Uterus (tissue), 4 donors: ENCODE results near the gene LFNG. TPM values are rescaled to one million over a fixed set of nuclear protein-coding genes. Genes with fewer than 3 reads are reported as not detected.

Experiments used
- DNase-seq, 2 donors: peaks; one replicate each; pipeline ENCODE4 v3.0.0-alpha.2; 2019 to 2020
- H3K27ac ChIP-seq, 2 donors: fragments of 200-600 bp; sonication (generic); 1 replicate in 1 of 2; 2 replicates in 1 of 2; pipeline ENCODE4 v1.5.1; 2016 to 2018
- H3K27me3 ChIP-seq, 2 donors: fragments of 200-600 bp; sonication (generic); one replicate each; pipeline ENCODE4 v1.5.1; 2018 to 2019; ENCODE audit warnings: control low read depth in 1 of 2
- H3K36me3 ChIP-seq, 2 donors: fragments of 200-600 bp; sonication (generic); one replicate each; pipeline ENCODE4 v1.5.1; 2019; ENCODE audit warnings: control low read depth in 1 of 2
- H3K4me1 ChIP-seq, 2 donors: fragments of 200-600 bp; sonication (generic); one replicate each; pipeline ENCODE4 v1.5.1; 2018 to 2019; ENCODE audit warnings: control low read depth in 1 of 2
- H3K4me3 ChIP-seq, 2 donors: fragments of 200-600 bp; sonication (generic); 1 replicate in 1 of 2; 2 replicates in 1 of 2; pipeline ENCODE4 v1.5.1; 2018 to 2019; ENCODE audit warnings: mild to moderate bottlenecking in 1 of 2
- H3K9me3 ChIP-seq, 2 donors: fragments of 200-600 bp; sonication (generic); one replicate each; pipeline ENCODE4 v1.5.1; 2019; ENCODE audit warnings: control low read depth in 1 of 2
- CTCF ChIP-seq, 4 experiments: fragments of 200-600 bp in 2 of 4; fragments of 450-650 bp in 2 of 4; sonication (generic) in 2 of 4; IDR thresholded peaks; one replicate each; pipeline ENCODE4 v1.5.1; 2016 to 2019; ENCODE audit warnings: antibody characterized with exemption in 4 of 4, mild to moderate bottlenecking in 2 of 4, moderate library complexity in 1 of 4
- POLR2A ChIP-seq, 2 donors: fragments of 450-650 bp; IDR thresholded peaks; one replicate each; pipeline ENCODE4 v1.6.1; 2016; ENCODE audit warnings: antibody characterized with exemption in 2 of 2, mild to moderate bottlenecking in 1 of 2, moderate library complexity in 1 of 2
- intact Hi-C: fragments of 100-400 bp; cut with DNase I; formaldehyde crosslinking; loops from one replicate; pipeline ENCODE4 v1.15.1; 2023; ENCODE audit warnings: low total_unique reads
- total RNA-seq, 4 donors: library from RNA; depleted of rRNA in 3 of 4; stranded (reverse); fragments of >200 nt in 3 of 4; gene quantifications; one replicate each; pipeline versions ENCODE4 v1.1.0 to v1.2.4, GENCODE V29; 2014 to 2023
- donor health status: DM: yes; HTN: yes; CAD: no.

LFNG gene
- total RNA-seq, 4 donors from 2014 or later = 2.3 to 30.5 (median 26.5) TPM; not detected in 1

DNA sequence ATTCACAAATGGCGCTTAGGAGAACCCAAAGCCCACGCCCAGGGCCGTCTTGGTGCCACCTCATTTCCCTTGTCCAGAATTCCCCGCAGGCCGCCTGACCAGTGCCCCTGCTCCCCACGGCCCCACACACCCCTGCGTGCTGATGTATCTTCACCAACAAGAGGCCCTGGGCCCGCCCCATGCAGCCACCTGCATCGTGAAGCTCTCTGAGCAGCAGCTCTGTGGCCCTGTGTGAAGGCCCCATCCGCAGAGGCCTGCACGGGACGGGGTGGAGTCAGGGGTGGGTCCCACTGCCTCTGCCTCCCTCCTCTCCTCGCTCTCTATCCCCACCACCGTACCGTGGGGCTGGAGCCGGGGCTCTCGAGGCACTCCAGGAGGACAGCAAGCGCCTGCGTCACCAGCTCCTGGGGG lies 21.1 kb downstream of the LFNG start:
- Histone ChIP-seq H3K9me3 (no peaks in the 10 kb centered on the region), H3K27me3 (no peaks in the 10 kb centered on the region), H3K4me1 (no peaks in the 10 kb centered on the region), H3K27ac (no peak overlapping the region), H3K36me3 (no peaks in the 10 kb centered on the region), H3K4me3 (no peak overlapping the region)
- intact Hi-C loops = no loop called here
- no peak for DNase-seq
- TF ChIP-seq POLR2A (IDR thresholded peaks at IDR 0.05) (no peak), CTCF (IDR thresholded peaks at IDR 0.05) (no peak)

DNA sequence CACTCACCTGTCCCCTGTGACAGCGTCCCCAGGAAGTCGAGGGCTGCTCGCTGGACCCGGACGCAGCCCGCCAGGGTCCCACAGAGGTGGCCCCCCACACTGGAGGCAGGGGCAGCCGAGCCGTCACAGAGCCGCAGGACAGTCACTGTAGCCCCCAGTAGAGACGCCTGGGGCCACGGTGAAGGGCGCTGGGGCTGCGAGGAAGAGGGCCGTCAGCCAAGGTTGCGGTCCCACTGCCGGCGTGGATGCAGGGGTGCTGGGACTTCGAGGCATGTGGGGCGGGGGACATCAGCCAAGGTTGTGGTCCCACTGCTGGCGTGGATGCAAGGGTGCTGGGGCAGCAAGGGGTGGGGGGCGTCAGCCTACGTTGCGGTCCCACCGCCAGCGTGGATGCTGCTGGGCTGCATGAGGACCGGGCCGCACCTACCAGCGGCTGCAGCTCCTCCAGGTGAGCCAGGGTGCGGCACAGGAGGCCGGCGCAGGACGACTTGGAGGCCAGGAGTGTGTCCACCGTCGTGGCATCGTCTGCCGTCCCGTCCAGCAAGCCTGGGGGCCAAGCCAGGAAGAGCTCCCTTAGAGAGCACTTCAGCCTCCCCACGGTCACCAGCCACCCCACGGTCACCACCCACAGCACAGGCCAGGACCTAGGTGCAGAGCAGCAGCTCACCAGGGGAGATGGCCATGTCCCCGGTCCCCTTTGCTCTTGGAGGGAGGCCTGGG lies 21.9 kb downstream of the LFNG start:
- no peaks in the 10 kb centered on the region for H3K36me3 ChIP-seq
- H3K27ac ChIP-seq = no peak overlapping the region
- no peaks in the 10 kb centered on the region for H3K4me1 ChIP-seq
- no peak for DNase-seq
- intact Hi-C loops = no loop called here
- no peaks in the 10 kb centered on the region for H3K27me3 ChIP-seq
- H3K4me3 ChIP-seq = no peak overlapping the region
- H3K9me3 ChIP-seq = no peaks in the 10 kb centered on the region
- TF ChIP-seq POLR2A (IDR thresholded peaks at IDR 0.05) = no peak

- Histone ChIP-seq H3K4me1 (no peaks in the 10 kb centered on the region), H3K36me3 (no peaks in the 10 kb centered on the region), H3K27ac (no peak overlapping the region), H3K9me3 (no peaks in the 10 kb centered on the region), H3K27me3 (no peaks in the 10 kb centered on the region), H3K4me3 (no peak overlapping the region)
- no peak for TF ChIP-seq POLR2A (IDR thresholded peaks at IDR 0.05)
- no peak for TF ChIP-seq CTCF (IDR thresholded peaks at IDR 0.05)
- DNase-seq = no peak
- intact Hi-C loops = no loop called here
Observed at GRCh38 chr7:2542011-2542915, 22.7 kb downstream of the LFNG start.

GRCh38 chr7:2542916-2543871 lies 23.6 kb downstream of the LFNG start:
- no peaks in the 10 kb centered on the region for H3K36me3 ChIP-seq
- no peak for DNase-seq
- intact Hi-C loops = no loop called here
- TF ChIP-seq CTCF (IDR thresholded peaks at IDR 0.05) (no peak), POLR2A (IDR thresholded peaks at IDR 0.05) (no peak)
- no peaks in the 10 kb centered on the region for H3K4me1 ChIP-seq
- no peak overlapping the region for H3K27ac ChIP-seq
- H3K4me3 ChIP-seq = no peak overlapping the region
- no peaks in the 10 kb centered on the region for H3K27me3 ChIP-seq
- no peaks in the 10 kb centered on the region for H3K9me3 ChIP-seq

DNA sequence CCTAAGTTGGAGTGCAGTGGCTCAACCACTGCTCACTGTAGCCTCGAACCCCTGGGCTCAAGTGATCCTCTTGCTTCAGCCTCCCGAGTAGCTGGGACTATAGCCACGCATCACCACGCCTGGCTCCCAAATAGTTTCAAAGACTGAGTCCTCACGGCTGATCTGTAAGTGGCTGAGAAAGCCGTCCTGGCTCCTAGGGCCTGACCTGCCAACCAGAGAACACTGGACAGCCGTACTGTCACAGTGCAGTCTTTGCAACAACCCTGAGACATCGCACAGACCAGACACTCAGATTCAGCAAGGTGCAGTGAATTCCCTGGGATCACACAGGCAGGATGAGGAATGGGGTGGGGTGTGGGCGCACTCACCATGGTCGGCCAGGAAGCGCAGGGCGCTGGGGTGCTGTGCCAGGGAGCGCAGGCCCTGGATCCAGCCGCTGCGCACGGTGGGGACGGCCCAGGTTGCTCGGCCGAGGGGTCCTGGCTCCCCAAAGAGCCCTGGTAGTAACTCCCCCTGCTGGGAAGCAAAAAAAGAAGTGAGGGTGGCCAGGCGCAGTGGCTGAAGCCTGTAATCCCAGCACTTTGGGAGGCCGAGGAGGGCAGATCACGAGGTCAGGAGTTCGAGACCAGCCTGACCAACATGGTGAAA lies 25.1 kb downstream of the LFNG start:
- H3K9me3 ChIP-seq = no peaks in the 10 kb centered on the region
- DNase-seq = no peak
- intact Hi-C loops = no loop called here
- TF ChIP-seq POLR2A (IDR thresholded peaks at IDR 0.05) (no peak), CTCF (IDR thresholded peaks at IDR 0.05) (no peak)
- no peak overlapping the region for H3K4me3 ChIP-seq
- H3K27ac ChIP-seq = no peak overlapping the region
- H3K4me1 ChIP-seq = no peaks in the 10 kb centered on the region
- H3K27me3 ChIP-seq = no peaks in the 10 kb centered on the region
- no peaks in the 10 kb centered on the region for H3K36me3 ChIP-seq
